ENCODE measurements around the gene PRR12. TPM values are rescaled to one million over a fixed set of nuclear protein-coding genes. Genes with fewer than 3 reads are reported as not detected.

PRR12 gene
- total and polyA plus RNA-seq, 4 donors: 0.86 to 3.5 (median 2.8) TPM

DNA sequence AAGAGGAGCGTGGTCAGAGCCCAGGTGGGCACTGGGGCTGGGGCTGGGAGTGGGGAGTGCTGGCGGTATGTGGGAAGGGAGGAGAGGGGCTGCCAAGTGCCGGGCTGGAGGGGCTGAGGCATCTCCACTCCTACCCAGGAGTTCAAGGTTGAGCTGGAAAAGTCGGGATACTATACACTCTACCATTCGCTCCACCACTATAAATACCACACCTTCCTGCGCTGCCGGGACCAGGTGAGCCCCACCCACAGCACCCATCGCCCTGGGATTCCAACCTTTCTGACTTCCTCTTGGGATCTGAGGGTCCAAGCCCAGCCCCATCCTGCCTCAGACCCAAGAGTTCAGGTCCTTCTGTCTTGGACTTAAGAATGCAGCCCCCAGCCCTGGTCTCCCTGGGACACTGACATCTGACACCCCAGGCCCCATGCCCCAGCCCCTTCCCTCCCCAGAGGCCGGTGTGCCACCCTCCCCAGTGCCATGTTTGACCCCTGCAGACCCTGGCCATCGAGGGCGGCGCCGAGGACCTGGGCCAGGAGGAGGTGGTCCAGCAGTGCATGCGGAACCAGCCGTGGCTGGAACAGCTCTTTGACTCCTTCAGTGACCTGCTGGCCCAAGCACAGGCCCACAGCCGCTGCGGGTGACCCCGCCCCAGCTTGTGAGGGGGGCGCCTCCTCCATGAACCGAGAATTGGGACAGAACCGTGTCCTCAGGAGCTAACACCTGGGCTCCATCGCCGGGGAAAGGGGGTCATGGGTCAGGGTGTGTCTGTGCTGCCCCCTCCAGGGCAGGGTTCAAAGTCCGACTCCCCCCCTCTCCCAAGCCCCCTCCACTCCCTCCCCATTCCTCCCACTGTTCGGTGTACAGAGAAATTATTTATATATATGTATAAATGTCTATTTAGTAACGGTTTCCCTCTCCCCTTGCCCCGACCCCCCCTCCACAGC, 34.3 kb downstream of the PRR12 start:
- H3K9ac ChIP-seq (ENCODE audit: low read depth in 1 of 2, low read length in 2 of 2): no peak overlapping the region
- H3K27ac ChIP-seq (ENCODE audit: low read depth in 1 of 2, low read length in 2 of 2): no peak overlapping the region
- no peak for DNase-seq (ENCODE audit: low spot score)
- TF ChIP-seq RAD21 (IDR thresholded peaks at IDR 0.05): no peak
- TF ChIP-seq, protein P1, sequence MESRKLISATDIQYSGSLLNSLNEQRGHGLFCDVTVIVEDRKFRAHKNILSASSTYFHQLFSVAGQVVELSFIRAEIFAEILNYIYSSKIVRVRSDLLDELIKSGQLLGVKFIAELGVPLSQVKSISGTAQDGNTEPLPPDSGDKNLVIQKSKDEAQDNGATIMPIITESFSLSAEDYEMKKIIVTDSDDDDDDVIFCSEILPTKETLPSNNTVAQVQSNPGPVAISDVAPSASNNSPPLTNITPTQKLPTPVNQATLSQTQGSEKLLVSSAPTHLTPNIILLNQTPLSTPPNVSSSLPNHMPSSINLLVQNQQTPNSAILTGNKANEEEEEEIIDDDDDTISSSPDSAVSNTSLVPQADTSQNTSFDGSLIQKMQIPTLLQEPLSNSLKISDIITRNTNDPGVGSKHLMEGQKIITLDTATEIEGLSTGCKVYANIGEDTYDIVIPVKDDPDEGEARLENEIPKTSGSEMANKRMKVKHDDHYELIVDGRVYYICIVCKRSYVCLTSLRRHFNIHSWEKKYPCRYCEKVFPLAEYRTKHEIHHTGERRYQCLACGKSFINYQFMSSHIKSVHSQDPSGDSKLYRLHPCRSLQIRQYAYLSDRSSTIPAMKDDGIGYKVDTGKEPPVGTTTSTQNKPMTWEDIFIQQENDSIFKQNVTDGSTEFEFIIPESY (IDR thresholded peaks at IDR 0.05): no peak
- TF ChIP-seq FOXA2 (IDR thresholded peaks at IDR 0.05): no peak
- TF ChIP-seq EGR1 (IDR thresholded peaks at IDR 0.05; ENCODE audit: low read depth in 2 of 2): no peak
- TF ChIP-seq REST (IDR thresholded peaks at IDR 0.05): no peak
- TF ChIP-seq MAX (IDR thresholded peaks at IDR 0.05): no peak
- TF ChIP-seq HNF4G (IDR thresholded peaks at IDR 0.05): no peak
- TF ChIP-seq JUND (IDR thresholded peaks at IDR 0.05): no peak
- no peak for TF ChIP-seq YY1 (IDR thresholded peaks at IDR 0.05)
- TF ChIP-seq TAF1 (conservative IDR thresholded peaks at IDR 0.05): no peak
- TF ChIP-seq HNF4A (conservative IDR thresholded peaks at IDR 0.05): no peak
- TF ChIP-seq ATF3 (IDR thresholded peaks at IDR 0.05): no peak
- TF ChIP-seq GABPA (IDR thresholded peaks at IDR 0.05 in 1 of 2, conservative IDR thresholded peaks at IDR 0.05 in 1 of 2): no peak
- no peak for TF ChIP-seq RXRA (IDR thresholded peaks at IDR 0.05)
- TF ChIP-seq FOXA1 (IDR thresholded peaks at IDR 0.05): no peak
- TF ChIP-seq SP1 (IDR thresholded peaks at IDR 0.05): no peak
- TF ChIP-seq, protein P2, sequence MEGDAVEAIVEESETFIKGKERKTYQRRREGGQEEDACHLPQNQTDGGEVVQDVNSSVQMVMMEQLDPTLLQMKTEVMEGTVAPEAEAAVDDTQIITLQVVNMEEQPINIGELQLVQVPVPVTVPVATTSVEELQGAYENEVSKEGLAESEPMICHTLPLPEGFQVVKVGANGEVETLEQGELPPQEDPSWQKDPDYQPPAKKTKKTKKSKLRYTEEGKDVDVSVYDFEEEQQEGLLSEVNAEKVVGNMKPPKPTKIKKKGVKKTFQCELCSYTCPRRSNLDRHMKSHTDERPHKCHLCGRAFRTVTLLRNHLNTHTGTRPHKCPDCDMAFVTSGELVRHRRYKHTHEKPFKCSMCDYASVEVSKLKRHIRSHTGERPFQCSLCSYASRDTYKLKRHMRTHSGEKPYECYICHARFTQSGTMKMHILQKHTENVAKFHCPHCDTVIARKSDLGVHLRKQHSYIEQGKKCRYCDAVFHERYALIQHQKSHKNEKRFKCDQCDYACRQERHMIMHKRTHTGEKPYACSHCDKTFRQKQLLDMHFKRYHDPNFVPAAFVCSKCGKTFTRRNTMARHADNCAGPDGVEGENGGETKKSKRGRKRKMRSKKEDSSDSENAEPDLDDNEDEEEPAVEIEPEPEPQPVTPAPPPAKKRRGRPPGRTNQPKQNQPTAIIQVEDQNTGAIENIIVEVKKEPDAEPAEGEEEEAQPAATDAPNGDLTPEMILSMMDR (IDR thresholded peaks at IDR 0.05; ENCODE audit: low read depth, low read length, missing input control): no peak
- no peak for TF ChIP-seq NR2F2 (IDR thresholded peaks at IDR 0.05)
- 88% methylated on average over 27 of the region's 27 CpGs for WGBS
- no peak overlapping the region for H3K4me3 ChIP-seq (ENCODE audit: low read depth in 1 of 3, low read length in 3 of 3)
- no peaks in the 10 kb centered on the region for H3K9me3 ChIP-seq (ENCODE audit: control insufficient read depth in 4 of 4, low read length in 3 of 4)
- peaks cover 2 to 20% (median 9%) of the 10 kb centered on the region in 4 donors for H3K36me3 ChIP-seq (ENCODE audit: control insufficient read depth in 4 of 4, insufficient read depth in 3 of 4, low read depth in 1 of 4, low read length in 3 of 4)
- H3K4me1 ChIP-seq (ENCODE audit: control insufficient read depth in 4 of 4, insufficient read depth in 4 of 4, low read length in 3 of 4): no peaks in the 10 kb centered on the region
- no peaks in the 10 kb centered on the region for H3K27me3 ChIP-seq (ENCODE audit: control insufficient read depth in 4 of 4, insufficient read depth in 4 of 4, low read length in 3 of 4)

All from liver (tissue), 9 donors.